HG02943 (cell line): ENCODE measurements around the gene ARPP19.
"Not testable (repeated sequence)": the region's sequence is repeated elsewhere in the genome, so short reads cannot be mapped to it uniquely, and the experiment has no call there.

Source experiments
- ATAC-seq: cut with Tn5 transposase; IDR thresholded peaks from one replicate; pipeline ENCODE4 v1.9.1; 2021; ENCODE audit warnings: mild to moderate bottlenecking, low read depth, moderate library complexity; ENCODE audit not compliant: unreplicated experiment

Gene ARPP19, protein sequence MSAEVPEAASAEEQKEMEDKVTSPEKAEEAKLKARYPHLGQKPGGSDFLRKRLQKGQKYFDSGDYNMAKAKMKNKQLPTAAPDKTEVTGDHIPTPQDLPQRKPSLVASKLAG

DNA sequence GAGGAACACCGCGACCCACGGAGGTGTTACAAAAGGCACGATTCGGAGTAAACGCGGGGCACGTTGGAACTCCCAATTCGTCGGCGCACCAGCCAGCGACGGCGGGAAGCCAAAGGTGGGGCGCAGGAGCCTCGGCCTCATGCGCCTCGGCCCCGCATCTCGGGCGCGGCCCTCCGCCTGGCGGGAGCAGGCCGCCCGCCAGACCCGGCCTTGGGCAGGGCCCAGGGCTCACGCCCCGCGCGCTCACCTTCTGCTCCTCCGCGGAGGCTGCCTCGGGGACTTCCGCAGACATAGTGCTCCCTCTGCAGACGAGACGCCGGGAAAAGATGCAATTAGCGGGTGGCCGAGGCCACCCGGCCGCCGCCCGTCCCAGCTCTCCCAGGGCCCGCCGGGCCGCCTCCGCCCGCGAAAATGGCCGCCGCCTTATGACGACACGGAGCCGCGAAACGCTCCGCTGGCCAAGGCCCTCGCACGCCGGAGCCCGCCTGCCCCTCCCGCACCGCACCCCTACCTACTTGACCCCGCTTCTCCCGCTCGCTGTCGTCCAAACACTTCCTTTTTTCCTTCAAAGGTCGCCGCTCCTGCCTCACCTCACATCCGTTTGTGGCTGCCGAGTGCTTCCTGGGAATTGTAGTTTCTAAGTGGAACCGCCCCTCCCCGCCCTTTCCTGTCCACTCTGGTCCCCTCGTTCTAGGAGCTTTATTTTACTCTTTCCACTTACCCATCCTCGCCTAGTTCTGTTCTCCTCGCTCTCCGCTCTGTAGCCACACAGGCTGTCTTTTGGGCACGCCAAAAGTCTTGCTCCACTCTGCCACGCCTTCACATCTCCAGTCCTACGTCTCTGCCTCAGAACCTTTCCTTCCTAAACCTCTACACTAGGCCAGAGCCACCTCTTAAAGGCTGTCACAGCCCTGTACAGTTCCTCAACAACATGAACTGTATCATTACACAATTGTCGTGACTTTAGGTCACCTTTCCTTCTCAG, at the start of gene ARPP19:
TSS of gene ARPP19 (minus strand) at position 430 of the 985 bp plus-strand sequence. CDS start at position 292, 138 bp downstream.
- ATAC-seq, result peak; percentile 58

GRCh38 chr15:52617026-52617425, 48.2 kb upstream of the ARPP19 start:
- no peak for ATAC-seq

GRCh38 chr15:52615302-52615701, 46.5 kb upstream of the ARPP19 start:
- ATAC-seq, result no peak

- no peak for ATAC-seq
These were observed 40.8 kb upstream of the ARPP19 start for GRCh38 chr15:52609593-52609992.

GRCh38 chr15:52584414-52584813, 15.6 kb upstream of the ARPP19 start:
- no peak for ATAC-seq

DNA sequence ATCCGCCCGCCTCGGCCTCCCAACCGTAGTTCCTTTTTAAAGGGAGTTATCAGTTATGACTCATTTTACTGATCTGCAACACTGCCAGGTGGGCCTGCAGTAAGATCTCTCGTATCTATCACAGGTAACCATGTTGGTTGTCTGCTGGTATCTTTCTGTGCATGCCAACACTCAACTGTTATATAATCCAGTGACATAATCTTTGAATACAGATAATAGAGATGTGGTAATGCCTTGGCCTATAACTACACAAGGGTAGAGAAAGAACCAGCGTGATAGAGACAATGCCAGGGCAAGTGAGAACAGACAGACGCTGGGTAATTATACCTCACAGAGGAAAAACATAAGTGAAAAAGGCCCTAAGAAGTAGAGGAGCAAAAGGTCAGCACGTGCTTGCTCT, 11.0 kb upstream of the ARPP19 start:
- no peak for ATAC-seq

GRCh38 chr15:52576692-52577091, 7.9 kb upstream of the ARPP19 start:
- ATAC-seq, result no peak

- ATAC-seq, result not testable (repeated sequence)
These were observed 6.7 kb upstream of the ARPP19 start for GRCh38 chr15:52575573-52575972.

GRCh38 chr15:52575072-52575471, 6.2 kb upstream of the ARPP19 start:
- ATAC-seq, result no peak

GRCh38 chr15:52574623-52575022, 5.8 kb upstream of the ARPP19 start:
- ATAC-seq, result not testable (repeated sequence)

DNA sequence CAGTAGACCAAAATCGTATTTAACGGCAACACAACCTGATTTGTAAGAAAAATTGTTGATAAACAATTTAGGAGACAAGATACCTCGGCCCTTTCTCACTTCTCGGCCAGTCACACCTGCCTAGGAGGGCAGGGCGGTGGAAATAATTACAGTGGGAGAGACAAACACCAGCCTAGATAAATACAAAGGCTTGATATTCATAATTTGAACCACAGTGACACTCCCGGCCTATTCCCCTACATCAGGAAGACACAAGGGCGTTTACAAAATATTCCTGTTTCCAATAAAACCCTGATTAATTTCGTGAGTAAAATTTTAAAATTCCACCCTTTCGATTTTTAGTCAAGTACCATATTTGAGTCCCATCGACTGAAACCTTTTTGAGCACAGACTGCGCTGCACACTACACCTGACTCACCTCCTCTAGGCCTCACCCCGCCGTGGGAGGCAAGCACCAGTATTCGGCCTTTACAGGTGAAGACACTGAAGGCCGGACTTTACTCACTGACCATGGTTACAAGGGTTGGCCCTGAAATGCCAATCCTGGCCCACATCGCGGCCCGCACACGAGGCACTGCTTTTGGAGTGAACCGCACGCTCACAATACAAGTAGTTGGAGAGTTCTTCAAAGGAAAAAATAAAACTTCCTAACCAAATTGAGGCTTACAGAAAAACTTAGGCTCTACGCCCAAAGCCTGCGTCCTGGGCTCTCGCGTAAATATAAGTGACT, 794 bp downstream of the ARPP19 start:
- peak; percentile 18 for ATAC-seq

DNA sequence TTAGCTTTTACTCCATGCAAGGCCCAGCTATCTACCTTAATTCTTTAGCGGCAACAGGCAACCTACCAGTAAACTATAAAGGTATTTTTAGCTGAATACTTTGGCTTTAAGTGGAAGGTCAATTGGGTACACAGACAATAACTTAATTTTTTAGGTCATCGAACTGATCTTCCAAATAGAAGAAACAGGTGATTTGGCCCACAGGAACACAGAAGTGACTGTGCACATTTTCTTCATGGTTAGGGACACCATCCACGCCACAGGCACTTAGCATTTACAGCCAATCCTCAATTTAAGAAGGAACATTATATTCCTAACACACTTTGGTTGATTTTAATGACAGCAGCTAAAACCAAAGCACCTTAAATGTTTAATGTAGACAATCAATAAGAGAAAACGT, 1.9 kb downstream of the ARPP19 start:
- no peak for ATAC-seq

DNA sequence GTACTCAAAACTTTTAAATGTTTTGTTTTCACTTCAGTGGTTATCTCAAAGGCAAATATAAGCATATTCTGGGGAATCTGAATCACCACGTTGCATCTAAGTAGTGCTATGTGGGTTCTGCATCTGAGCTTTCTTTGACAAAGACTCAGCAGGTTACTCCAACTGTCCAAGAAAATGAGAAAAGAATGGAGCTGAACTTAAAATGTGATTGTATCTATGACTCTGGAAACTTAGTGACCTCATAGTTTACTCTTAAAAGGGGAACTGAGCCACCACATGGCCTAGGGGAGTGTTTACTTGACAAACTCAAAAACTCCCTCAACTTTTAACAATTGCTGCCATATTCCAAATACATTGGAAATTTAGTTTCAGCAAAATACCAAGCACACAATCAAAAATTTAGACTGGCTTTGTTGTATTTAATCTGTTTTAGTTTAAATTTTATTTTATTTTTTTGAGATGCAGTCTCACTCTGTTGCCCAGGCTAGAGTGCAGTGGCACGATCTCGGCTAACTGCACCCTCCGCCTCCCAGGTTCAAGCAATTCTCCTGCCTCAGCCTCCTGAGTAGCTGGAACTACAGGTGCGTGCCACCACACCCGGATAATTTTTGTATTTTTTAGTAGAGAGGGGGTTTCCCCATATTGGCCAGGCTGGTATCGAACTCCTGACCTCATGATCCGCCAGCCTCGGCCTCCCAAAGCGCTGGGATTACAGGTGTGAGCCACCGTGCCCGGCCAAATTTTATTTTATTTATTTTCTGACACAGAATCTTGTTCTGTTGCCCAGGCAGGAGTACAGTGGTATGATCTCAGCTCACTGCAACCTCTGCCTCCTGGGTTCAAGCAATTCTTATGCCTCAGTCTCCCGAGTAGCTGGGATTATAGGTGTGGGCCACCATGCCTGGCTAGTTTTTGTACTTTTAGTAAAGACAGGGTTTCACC, 3.1 kb downstream of the ARPP19 start:
- ATAC-seq, result not testable (repeated sequence)

- no peak for ATAC-seq
These were observed 5.2 kb downstream of the ARPP19 start for GRCh38 chr15:52563501-52564060.

DNA sequence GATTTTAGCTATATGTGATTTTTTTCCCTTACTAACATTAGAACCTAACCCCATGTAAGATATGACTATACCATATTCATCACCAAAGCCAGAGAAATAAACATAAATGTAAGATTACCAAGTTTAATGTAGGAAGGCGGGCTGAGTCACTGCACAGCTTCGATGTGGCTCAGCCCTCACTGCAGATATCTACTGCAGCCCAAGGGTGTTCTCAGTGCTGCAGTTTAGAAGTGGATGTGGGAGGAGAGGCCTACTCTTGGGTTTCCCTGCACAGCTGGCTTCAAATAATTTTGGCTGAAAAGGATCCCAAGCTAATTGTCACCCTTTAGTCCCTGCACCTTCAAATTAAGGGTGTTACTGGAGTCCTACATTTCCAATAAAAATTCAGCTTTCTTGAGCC, 9.3 kb downstream of the ARPP19 start:
- ATAC-seq, result no peak

GRCh38 chr15:52559022-52559421, 9.8 kb downstream of the ARPP19 start:
- ATAC-seq, result no peak

DNA sequence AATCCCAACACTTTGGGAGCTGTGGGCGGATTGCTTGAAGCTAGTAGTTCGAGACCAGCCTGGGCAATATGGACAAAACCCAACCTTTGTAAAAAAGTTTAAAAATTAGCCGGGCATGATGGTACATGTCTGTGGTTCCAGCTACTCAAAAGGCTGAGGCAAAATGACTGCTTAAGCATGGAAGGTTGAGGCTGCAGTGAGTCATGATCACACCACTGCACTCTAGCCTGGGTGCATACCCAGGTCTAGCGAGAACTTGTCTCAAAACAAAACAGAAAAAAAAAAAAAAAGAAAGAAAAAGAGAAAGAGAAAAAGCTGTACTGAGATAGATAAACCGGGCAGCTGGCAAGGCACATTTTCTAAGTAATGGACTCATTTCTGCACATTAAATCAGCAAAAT, 10.6 kb downstream of the ARPP19 start:
- peak; percentile 64 for ATAC-seq

- ATAC-seq, result no peak
These were observed 11.6 kb downstream of the ARPP19 start for GRCh38 chr15:52557274-52557641.

DNA sequence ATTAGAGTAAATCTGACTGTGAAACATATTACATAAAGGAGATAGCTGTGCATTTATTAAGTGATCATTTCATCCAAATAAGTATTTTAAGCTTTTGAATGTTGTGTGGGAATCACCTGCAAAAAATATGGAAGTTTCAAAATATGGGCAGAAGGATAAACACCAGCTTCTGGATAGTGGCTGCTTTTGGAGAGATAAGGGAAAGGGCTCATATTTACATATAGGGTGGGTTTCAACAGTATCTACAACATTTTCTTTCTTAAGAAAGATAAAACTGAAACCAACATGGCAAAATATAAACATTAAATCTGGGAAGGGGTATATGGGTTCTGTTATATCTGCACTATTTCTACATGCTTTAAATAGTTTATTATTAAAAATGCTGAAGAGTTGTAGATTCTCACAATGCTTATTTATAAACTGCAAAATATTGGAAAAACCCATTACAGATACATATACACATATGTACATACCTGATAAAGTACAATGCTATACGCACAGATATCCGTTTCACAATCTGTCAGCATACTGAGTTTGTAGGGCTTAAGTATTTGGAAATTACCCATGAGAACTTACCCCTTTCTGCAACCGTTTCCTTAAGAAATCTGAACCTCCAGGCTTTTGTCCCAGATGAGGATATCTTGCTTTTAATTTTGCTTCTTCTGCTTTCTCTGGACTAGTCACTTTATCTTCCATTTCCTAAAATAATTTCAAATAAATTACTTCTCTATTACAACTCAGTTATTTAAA, 12.1 kb downstream of the ARPP19 start:
- no peak for ATAC-seq
